H1 (cell line): Measurements from ENCODE around the gene PLVAP. TPM values are rescaled to one million over a fixed set of nuclear protein-coding genes. Genes with fewer than 3 reads are reported as not detected.

ENCODE experiments used
- CTCF ChIA-PET: fragments of 300-600 bp; sonication (Branson Sonifier 250); formaldehyde crosslinking; loops from one replicate; lab custom pipeline; 2021; ENCODE audit not compliant: partially characterized antibody; lab: Charles Lee
- POLR2A ChIA-PET: fragments of 300-600 bp; sonication (Branson Sonifier 250); formaldehyde crosslinking; loops from one replicate; lab custom pipeline; 2021; ENCODE audit warnings: inconsistent platforms; ENCODE audit not compliant: partially characterized antibody; lab: Charles Lee
- DNase-seq, 2 experiments: peaks; one replicate each; pipeline versions ENCODE4 v3.0.0 to v3.0.0-alpha.2; 2010 to 2022; ENCODE audit warnings: low spot score in 2 of 2, low read depth in 1 of 2, mixed read lengths in 1 of 2
- FAIRE-seq: peaks from 2 replicates; lab custom pipeline; 2011; peaks lifted over from hg19 to GRCh38; lab: Jason Lieb, UNC
- H2AFZ ChIP-seq: 2 replicates; pipeline ENCODE4 v1.8.1; 2012; ENCODE audit warnings: low read length, inconsistent platforms
- H2AK5ac ChIP-seq: 2 replicates; pipeline ENCODE4 v1.6.1; 2013; ENCODE audit warnings: low read depth, low read length
- H2BK120ac ChIP-seq: replicated peaks from 2 replicates; pipeline ENCODE3; 2013; ENCODE audit warnings: low read depth, low read length, inconsistent platforms
- H2BK12ac ChIP-seq: 2 replicates; pipeline ENCODE4 v1.6.1; 2013; ENCODE audit warnings: low read depth, low read length
- H2BK15ac ChIP-seq: 2 replicates; pipeline ENCODE4 v1.6.1; 2013; ENCODE audit warnings: low read length
- H2BK20ac ChIP-seq: 2 replicates; pipeline ENCODE4 v1.6.1; 2013; ENCODE audit warnings: low read length
- H2BK5ac ChIP-seq: 2 replicates; pipeline ENCODE4 v1.6.1; 2013; ENCODE audit warnings: low read depth, low read length
- H3K14ac ChIP-seq: 2 replicates; pipeline ENCODE4 v1.6.1; 2013; ENCODE audit warnings: inconsistent platforms; ENCODE audit not compliant: insufficient read length
- H3K18ac ChIP-seq: 2 replicates; pipeline ENCODE4 v1.6.1; 2013; ENCODE audit warnings: low read length; ENCODE audit errors: extremely low read depth
- H3K23ac ChIP-seq: 2 replicates; pipeline ENCODE4 v1.6.1; 2013; ENCODE audit warnings: inconsistent platforms; ENCODE audit not compliant: insufficient read length
- H3K23me2 ChIP-seq: 2 replicates; pipeline ENCODE4 v1.6.1; 2013; ENCODE audit warnings: low read depth, low read length
- H3K27ac ChIP-seq: 2 replicates; pipeline ENCODE4 v1.6.1; 2011; ENCODE audit warnings: low read depth, low read length, inconsistent platforms
- H3K27me3 ChIP-seq, 4 experiments: replicated peaks in 1 of 4; 1 replicate in 1 of 4; 2 replicates in 3 of 4; pipeline versions ENCODE4 v1.6.1 to v1.8.1; 2011 to 2013; ENCODE audit warnings: low read length in 3 of 4, mild to moderate bottlenecking in 3 of 4, inconsistent platforms in 2 of 4, mixed read lengths in 2 of 4, moderate library complexity in 1 of 4; ENCODE audit not compliant: control insufficient read depth in 3 of 4, insufficient read depth in 3 of 4; ENCODE audit errors: extremely low read depth in 1 of 4
- H3K36me3 ChIP-seq, 4 experiments: 2 replicates each; pipeline versions ENCODE4 v1.6.1 to v1.8.1; 2011 to 2013; ENCODE audit warnings: mild to moderate bottlenecking in 4 of 4, low read length in 3 of 4, moderate library complexity in 2 of 4, control low read depth in 1 of 4, inconsistent platforms in 1 of 4; ENCODE audit not compliant: insufficient read depth in 4 of 4, control insufficient read depth in 2 of 4
- H3K4ac ChIP-seq: replicated peaks from 2 replicates; pipeline ENCODE3; 2013; ENCODE audit warnings: low read length, low read depth, mixed read lengths, inconsistent platforms; ENCODE audit not compliant: insufficient read length
- H3K4me1 ChIP-seq, 4 experiments: replicated peaks in 1 of 4; 1 replicate in 1 of 4; 2 replicates in 3 of 4; pipeline versions ENCODE4 v1.6.1 to v1.8.1; 2011 to 2013; ENCODE audit warnings: low read length in 3 of 4, inconsistent platforms in 2 of 4, mixed read lengths in 1 of 4; ENCODE audit not compliant: insufficient read depth in 4 of 4, control insufficient read depth in 3 of 4
- H3K4me2 ChIP-seq, 2 experiments: 2 replicates each; pipeline versions ENCODE4 v1.6.1 to v1.8.1; 2011 to 2013; ENCODE audit warnings: low read depth in 2 of 2, low read length in 2 of 2, control low read depth in 1 of 2, inconsistent platforms in 1 of 2, mild to moderate bottlenecking in 1 of 2; ENCODE audit not compliant: insufficient read depth in 1 of 2
- H3K4me3 ChIP-seq, 4 experiments: fragments of 200-600, 300-600 bp in 1 of 4; sonication (generic), shearing (Covaris generic), sonication (Bioruptor Twin) in 1 of 4; 2 replicates each; pipeline versions ENCODE4 v1.5.1 to v1.8.1; 2011 to 2016; ENCODE audit warnings: low read length in 4 of 4, low read depth in 3 of 4, control low read depth in 2 of 4, inconsistent platforms in 2 of 4, mild to moderate bottlenecking in 2 of 4, mixed read lengths in 1 of 4, moderate library complexity in 1 of 4; ENCODE audit not compliant: insufficient read depth in 2 of 4; ENCODE audit errors: extremely low read depth in 1 of 4
- H3K56ac ChIP-seq: replicated peaks from 2 replicates; pipeline ENCODE3; 2013; ENCODE audit warnings: low read depth, mild to moderate bottlenecking, mixed read lengths, low read length, inconsistent platforms; ENCODE audit not compliant: insufficient read length
- H3K79me1 ChIP-seq: 2 replicates; pipeline ENCODE4 v1.6.1; 2013; ENCODE audit warnings: low read depth, low read length, control low read depth
- H3K79me2 ChIP-seq, 2 experiments: 2 replicates each; pipeline versions ENCODE4 v1.6.1 to v1.8.1; 2012 to 2013; ENCODE audit warnings: low read length in 2 of 2, mild to moderate bottlenecking in 2 of 2, inconsistent platforms in 1 of 2; ENCODE audit not compliant: insufficient read depth in 2 of 2, control insufficient read depth in 1 of 2
- H3K9ac ChIP-seq, 4 experiments: replicated peaks in 1 of 4; 1 replicate in 1 of 4; 2 replicates in 3 of 4; pipeline versions ENCODE4 v1.6.1 to v1.8.1; 2011 to 2013; ENCODE audit warnings: low read depth in 3 of 4, low read length in 3 of 4, control low read depth in 2 of 4, mild to moderate bottlenecking in 2 of 4, moderate library complexity in 2 of 4, inconsistent platforms in 1 of 4; ENCODE audit errors: extremely low read depth in 1 of 4
- H3K9me3 ChIP-seq, 2 experiments: 2 replicates each; pipeline versions ENCODE4 v1.6.1 to v1.8.1; 2012 to 2013; ENCODE audit warnings: mild to moderate bottlenecking in 2 of 2, moderate library complexity in 2 of 2, control low read depth in 1 of 2, inconsistent platforms in 1 of 2, low read depth in 1 of 2, low read length in 1 of 2, mixed read lengths in 1 of 2; ENCODE audit not compliant: insufficient read depth in 2 of 2
- H4K20me1 ChIP-seq, 2 experiments: replicated peaks in 1 of 2; 2 replicates each; pipeline versions ENCODE3 to v1.8.1; 2011 to 2013; ENCODE audit warnings: inconsistent platforms in 2 of 2, low read length in 2 of 2, mild to moderate bottlenecking in 1 of 2; ENCODE audit not compliant: insufficient read depth in 2 of 2, control insufficient read depth in 1 of 2
- H4K5ac ChIP-seq: 2 replicates; pipeline ENCODE4 v1.6.1; 2013; ENCODE audit warnings: low read length, low read depth, mixed read lengths, inconsistent platforms; ENCODE audit not compliant: insufficient read length
- H4K8ac ChIP-seq: 2 replicates; pipeline ENCODE4 v1.8.0; 2013; ENCODE audit warnings: mild to moderate bottlenecking, moderate library complexity, low read length, inconsistent platforms; ENCODE audit not compliant: insufficient read depth; ENCODE audit errors: extremely low read depth
- H4K91ac ChIP-seq: replicated peaks from 2 replicates; pipeline ENCODE3; 2013; ENCODE audit warnings: low read length, mixed read lengths, inconsistent platforms; ENCODE audit not compliant: insufficient read length
- ASH2L ChIP-seq: fragments of 200-600, 300-600 bp; sonication (generic); IDR thresholded peaks from one replicate; pipeline ENCODE4 v1.7.1; 2017; ENCODE audit warnings: low read length
- ATF3 ChIP-seq: IDR thresholded peaks from 2 replicates; pipeline ENCODE4 v1.6.1; 2011; ENCODE audit warnings: low read depth, mild to moderate bottlenecking, low read length; ENCODE audit not compliant: insufficient read depth
- CHD1 ChIP-seq: IDR thresholded peaks from 2 replicates; pipeline ENCODE4 v1.6.1; 2012; ENCODE audit warnings: low read depth, low read length, improper control_type of control experiment
- EZH2 ChIP-seq: fragments of 200-600 bp; sonication (generic); IDR thresholded peaks from 2 replicates; pipeline ENCODE4 v1.7.1; 2012; ENCODE audit warnings: low read depth, mild to moderate bottlenecking, moderate library complexity, low read length, inconsistent platforms; ENCODE audit not compliant: severe bottlenecking
- JUND ChIP-seq: IDR thresholded peaks from 2 replicates; pipeline ENCODE4 v1.6.1; 2011; ENCODE audit warnings: mild to moderate bottlenecking, improper control_type of control experiment, low read length
- MAFK ChIP-seq: IDR thresholded peaks from 2 replicates; pipeline ENCODE4 v1.6.1; 2012; ENCODE audit warnings: low read depth, mild to moderate bottlenecking, improper control_type of control experiment, low read length
- WGBS, 2 experiments: shearing (Covaris generic) in 1 of 2; methylation state at CpG; one replicate each; pipeline versions ENCODE4 v1.1.6 to v1.1.7; 2013 to 2015; ENCODE audit warnings: low lambda C conversion rate in 2 of 2, mixed read lengths in 2 of 2, inconsistent platforms in 1 of 2, low coverage in 1 of 2, missing lambda C conversion rate in 1 of 2; ENCODE audit not compliant: insufficient replicate concordance in 2 of 2, insufficient coverage in 1 of 2, insufficient read length in 1 of 2; ENCODE audit errors: extremely low coverage in 1 of 2, missing lambda C conversion rate in 1 of 2; 5-methylcytosine and 5-hydroxymethylcytosine counted together
- polyA plus RNA-seq, 7 experiments: library from polyadenylated mRNA; depleted of rRNA in 3 of 7; stranded (reverse) in 5 of 7; unstranded in 2 of 7; fragments of >200 nt in 5 of 7; fragments of 200-250 nt in 2 of 7; gene quantifications; 1 replicate in 5 of 7; 2 replicates in 1 of 7; 4 replicates in 1 of 7; pipeline versions ENCODE4 v1.2.1 to v1.2.3, GENCODE V29; 2011 to 2013; ENCODE audit warnings: missing spikeins in 2 of 7, mixed read lengths in 2 of 7
- total RNA-seq: library from RNA; stranded (reverse); fragmentation: NEBNext Ultra II Directional; extraction: Animal tissue kit (Norgen Biotek cat#: 25700); gene quantifications from 2 replicates; pipeline ENCODE4 v1.2.1, GENCODE V29; 2021

Gene PLVAP
- total and polyA plus RNA-seq, 2 of the 8 experiments (the other 6 are each of a cell fraction or from before 2014, with no cell fraction given) = 0.32 TPM; not detected in 1

DNA sequence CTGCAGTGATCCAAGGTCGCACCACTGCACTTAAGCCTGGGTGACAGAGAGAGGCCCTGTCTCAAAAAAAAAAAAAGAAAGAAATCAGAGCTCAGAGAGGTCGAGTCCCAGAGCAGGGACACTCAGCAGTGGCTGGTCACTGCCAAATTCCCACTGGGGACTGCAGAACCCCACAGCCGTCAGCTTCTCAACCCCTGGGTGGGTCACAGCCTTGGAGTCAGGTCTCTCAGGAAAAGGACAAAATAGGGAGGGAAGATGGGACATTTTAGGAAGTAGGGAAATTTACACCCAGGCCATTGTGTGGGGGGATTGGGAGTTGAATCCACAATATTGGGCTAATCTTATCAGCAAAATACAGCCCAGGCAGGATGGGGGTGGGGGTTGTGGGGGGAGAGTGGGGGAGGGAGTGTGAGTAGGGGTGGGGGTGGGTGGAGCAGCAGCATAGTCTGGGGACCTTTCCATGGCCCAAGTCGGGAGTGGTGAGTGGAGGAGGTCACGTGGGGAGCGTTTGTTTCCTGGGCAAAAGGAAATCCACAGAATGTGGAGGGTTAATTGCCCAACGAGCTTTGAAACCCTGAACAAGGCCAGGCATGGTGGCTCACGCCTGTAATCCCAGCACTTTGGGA is 21.9 kb upstream of the PLVAP start:
- no peak overlapping the region for H3K23ac ChIP-seq
- H3K23me2 ChIP-seq = peaks cover 4% of the 10 kb centered on the region; the same call in 1 of the 2 replicates
- no peak overlapping the region for H4K5ac ChIP-seq
- no peak overlapping the region for H4K8ac ChIP-seq
- no peak overlapping the region for H3K18ac ChIP-seq
- no peak overlapping the region for H2BK120ac ChIP-seq
- H4K20me1 ChIP-seq = no peaks in the 10 kb centered on the region
- H3K56ac ChIP-seq = no peak overlapping the region
- no peaks in the 10 kb centered on the region for H3K79me2 ChIP-seq
- H3K4ac ChIP-seq = no peak overlapping the region
- H2BK5ac ChIP-seq = no peak overlapping the region
- 93% methylated on average over 8 of the region's 8 CpGs; no CpG with 5 or more reads in 1 of the 2 experiments for WGBS, 2 experiments
- H2BK20ac ChIP-seq = no peak overlapping the region
- H2AFZ ChIP-seq = no peak overlapping the region
- H3K9ac ChIP-seq = no peak overlapping the region
- H3K27ac ChIP-seq = no peak overlapping the region
- peaks cover 0 to 20% (median 1%) of the 10 kb centered on the region in 4 experiments; a peak in 4 of 8 replicates for H3K36me3 ChIP-seq
- H3K79me1 ChIP-seq = no peaks in the 10 kb centered on the region
- no peaks in the 10 kb centered on the region for H3K9me3 ChIP-seq
- no peak for FAIRE-seq
- no peak for TF ChIP-seq CHD1
- TF ChIP-seq MAFK = no peak
- no peak for TF ChIP-seq ASH2L
- TF ChIP-seq EZH2 = no peak
- no peak for TF ChIP-seq JUND
- TF ChIP-seq ATF3 = no peak
- peaks cover 0 to 6% (median under 1%) of the 10 kb centered on the region in 4 experiments; a peak in 4 of 7 replicates for H3K4me1 ChIP-seq
- H3K4me2 ChIP-seq = no peak overlapping the region
- H3K4me3 ChIP-seq = no peak overlapping the region
- CTCF ChIA-PET = interaction anchor here (1.3 to 2.2 kb wide), 4 partner anchors 8 to 67 kb away, joined by 5 to 9 read pairs (median 6); partner anchors contain the start of gene TMEM221
- no peak overlapping the region for H4K91ac ChIP-seq
- no peak overlapping the region for H2AK5ac ChIP-seq
- H2BK15ac ChIP-seq = no peak overlapping the region
- H2BK12ac ChIP-seq = no peak overlapping the region
- POLR2A ChIA-PET = interaction anchor here (1.7 to 2.6 kb wide), 3 partner anchors 14 to 110 kb away, joined by 3 to 9 read pairs (median 5); partner anchors contain the start of gene MVB12A
- H3K14ac ChIP-seq = no peak overlapping the region
- H3K27me3 ChIP-seq = no peaks in the 10 kb centered on the region; a peak in 1 of 7 replicates
- DNase-seq = no peak
